ENCODE results near the gene SPSB1.
A peak's percentile ranks its signal among the peaks of the same experiment; 100 is the strongest.

SPSB1 gene

GRCh38 chr1:9324246-9325096 is 31.8 kb downstream of the SPSB1 start:
- no peaks in the 10 kb centered on the region for H3K9me3 ChIP-seq (ENCODE audit: control insufficient read depth in 1 of 2, low read length in 2 of 2)
- H3K27ac ChIP-seq (ENCODE audit: low read length) = peak overlapping the region; percentile 63
- no peaks in the 10 kb centered on the region for H3K27me3 ChIP-seq (ENCODE audit: low read depth, low read length)
- H3K4me3 ChIP-seq (ENCODE audit: low read depth in 1 of 2, low read length in 2 of 2) = peak overlapping the region in 1 of 2 donors; percentile 21
- no peaks in the 10 kb centered on the region for H3K36me3 ChIP-seq (ENCODE audit: control insufficient read depth in 1 of 2, insufficient read depth in 2 of 2, low read length in 2 of 2)
- peaks cover 31 to 86% of the 10 kb centered on the region in 2 donors for H3K4me1 ChIP-seq (ENCODE audit: control insufficient read depth in 1 of 2, insufficient read depth in 2 of 2, low read length in 2 of 2)

GRCh38 chr1:9326596-9326995 is 33.9 kb downstream of the SPSB1 start:
- Histone ChIP-seq H3K27me3 (ENCODE audit: low read depth, low read length) (no peaks in the 10 kb centered on the region), H3K36me3 (ENCODE audit: control insufficient read depth in 1 of 2, insufficient read depth in 2 of 2, low read length in 2 of 2) (no peaks in the 10 kb centered on the region)

GRCh38 chr1:9328201-9328600 is 35.5 kb downstream of the SPSB1 start:
- no peak overlapping the region for H3K4me3 ChIP-seq (ENCODE audit: low read depth in 1 of 2, low read length in 2 of 2)
- H3K4me1 ChIP-seq (ENCODE audit: control insufficient read depth in 1 of 2, insufficient read depth in 2 of 2, low read length in 2 of 2) = peaks cover 17 to 56% of the 10 kb centered on the region in 2 donors
- H3K36me3 ChIP-seq (ENCODE audit: control insufficient read depth in 1 of 2, insufficient read depth in 2 of 2, low read length in 2 of 2) = no peaks in the 10 kb centered on the region
- H3K27me3 ChIP-seq (ENCODE audit: low read depth, low read length) = no peaks in the 10 kb centered on the region
- no peak overlapping the region for H3K27ac ChIP-seq (ENCODE audit: low read length)
- no peaks in the 10 kb centered on the region for H3K9me3 ChIP-seq (ENCODE audit: control insufficient read depth in 1 of 2, low read length in 2 of 2)

More at GRCh38 chr1:9326596-9326995, 33.9 kb downstream of the SPSB1 start:
- Histone ChIP-seq H3K4me3 (ENCODE audit: low read depth in 1 of 2, low read length in 2 of 2) (peak overlapping the region in 1 of 2 donors; percentile 27), H3K4me1 (ENCODE audit: control insufficient read depth in 1 of 2, insufficient read depth in 2 of 2, low read length in 2 of 2) (peaks cover 22 to 66% of the 10 kb centered on the region in 2 donors), H3K27ac (ENCODE audit: low read length) (peak overlapping the region; percentile 91), H3K9me3 (ENCODE audit: control insufficient read depth in 1 of 2, low read length in 2 of 2) (no peaks in the 10 kb centered on the region)

GRCh38 chr1:9328715-9329114 is 36.0 kb downstream of the SPSB1 start:
- no peaks in the 10 kb centered on the region for H3K9me3 ChIP-seq (ENCODE audit: control insufficient read depth in 1 of 2, low read length in 2 of 2)

GRCh38 chr1:9331016-9331415 is 38.3 kb downstream of the SPSB1 start:
- H3K27me3 ChIP-seq (ENCODE audit: low read depth, low read length) = no peaks in the 10 kb centered on the region
- peaks cover 5 to 28% of the 10 kb centered on the region in 2 donors for H3K4me1 ChIP-seq (ENCODE audit: control insufficient read depth in 1 of 2, insufficient read depth in 2 of 2, low read length in 2 of 2)
- H3K27ac ChIP-seq (ENCODE audit: low read length) = no peak overlapping the region
- no peaks in the 10 kb centered on the region for H3K36me3 ChIP-seq (ENCODE audit: control insufficient read depth in 1 of 2, insufficient read depth in 2 of 2, low read length in 2 of 2)
- no peak overlapping the region for H3K4me3 ChIP-seq (ENCODE audit: low read depth in 1 of 2, low read length in 2 of 2)
- no peaks in the 10 kb centered on the region for H3K9me3 ChIP-seq (ENCODE audit: control insufficient read depth in 1 of 2, low read length in 2 of 2)

More at GRCh38 chr1:9328715-9329114, 36.0 kb downstream of the SPSB1 start:
- Histone ChIP-seq H3K27ac (ENCODE audit: low read length) (no peak overlapping the region), H3K4me3 (ENCODE audit: low read depth in 1 of 2, low read length in 2 of 2) (no peak overlapping the region), H3K27me3 (ENCODE audit: low read depth, low read length) (no peaks in the 10 kb centered on the region), H3K4me1 (ENCODE audit: control insufficient read depth in 1 of 2, insufficient read depth in 2 of 2, low read length in 2 of 2) (peaks cover 17 to 51% of the 10 kb centered on the region in 2 donors), H3K36me3 (ENCODE audit: control insufficient read depth in 1 of 2, insufficient read depth in 2 of 2, low read length in 2 of 2) (no peaks in the 10 kb centered on the region)

- Histone ChIP-seq H3K27ac (ENCODE audit: low read length) (no peak overlapping the region), H3K36me3 (ENCODE audit: control insufficient read depth in 1 of 2, insufficient read depth in 2 of 2, low read length in 2 of 2) (no peaks in the 10 kb centered on the region), H3K9me3 (ENCODE audit: control insufficient read depth in 1 of 2, low read length in 2 of 2) (no peaks in the 10 kb centered on the region), H3K4me3 (ENCODE audit: low read depth in 1 of 2, low read length in 2 of 2) (no peak overlapping the region), H3K27me3 (ENCODE audit: low read depth, low read length) (no peaks in the 10 kb centered on the region), H3K4me1 (ENCODE audit: control insufficient read depth in 1 of 2, insufficient read depth in 2 of 2, low read length in 2 of 2) (peaks cover 0 to 25% of the 10 kb centered on the region in 2 donors)
These were observed 39.1 kb downstream of the SPSB1 start for GRCh38 chr1:9331558-9332346.

- H3K4me3 ChIP-seq (ENCODE audit: low read depth in 1 of 2, low read length in 2 of 2) = no peak overlapping the region
- H3K36me3 ChIP-seq (ENCODE audit: control insufficient read depth in 1 of 2, insufficient read depth in 2 of 2, low read length in 2 of 2) = no peaks in the 10 kb centered on the region
- no peaks in the 10 kb centered on the region for H3K27me3 ChIP-seq (ENCODE audit: low read depth, low read length)
- no peak overlapping the region for H3K27ac ChIP-seq (ENCODE audit: low read length)
- H3K4me1 ChIP-seq (ENCODE audit: control insufficient read depth in 1 of 2, insufficient read depth in 2 of 2, low read length in 2 of 2) = peaks cover 3 to 26% of the 10 kb centered on the region in 2 donors
- H3K9me3 ChIP-seq (ENCODE audit: control insufficient read depth in 1 of 2, low read length in 2 of 2) = no peaks in the 10 kb centered on the region
These were observed 39.9 kb downstream of the SPSB1 start for GRCh38 chr1:9332513-9333143.

GRCh38 chr1:9338397-9339246 is 45.9 kb downstream of the SPSB1 start:
- Histone ChIP-seq H3K4me3 (ENCODE audit: low read depth in 1 of 2, low read length in 2 of 2) (peak overlapping the region in 1 of 2 donors; percentile 41), H3K36me3 (ENCODE audit: control insufficient read depth in 1 of 2, insufficient read depth in 2 of 2, low read length in 2 of 2) (no peaks in the 10 kb centered on the region), H3K27ac (ENCODE audit: low read length) (no peak overlapping the region)

GRCh38 chr1:9340172-9340854 is 47.6 kb downstream of the SPSB1 start:
- no peaks in the 10 kb centered on the region for H3K9me3 ChIP-seq (ENCODE audit: control insufficient read depth in 1 of 2, low read length in 2 of 2)
- no peak overlapping the region for H3K4me3 ChIP-seq (ENCODE audit: low read depth in 1 of 2, low read length in 2 of 2)
- peaks cover 12 to 65% of the 10 kb centered on the region in 2 donors for H3K4me1 ChIP-seq (ENCODE audit: control insufficient read depth in 1 of 2, insufficient read depth in 2 of 2, low read length in 2 of 2)
- no peaks in the 10 kb centered on the region for H3K27me3 ChIP-seq (ENCODE audit: low read depth, low read length)
- H3K36me3 ChIP-seq (ENCODE audit: control insufficient read depth in 1 of 2, insufficient read depth in 2 of 2, low read length in 2 of 2) = no peaks in the 10 kb centered on the region
- no peak overlapping the region for H3K27ac ChIP-seq (ENCODE audit: low read length)

More at GRCh38 chr1:9338397-9339246, 45.9 kb downstream of the SPSB1 start:
- Histone ChIP-seq H3K9me3 (ENCODE audit: control insufficient read depth in 1 of 2, low read length in 2 of 2) (no peaks in the 10 kb centered on the region), H3K27me3 (ENCODE audit: low read depth, low read length) (no peaks in the 10 kb centered on the region), H3K4me1 (ENCODE audit: control insufficient read depth in 1 of 2, insufficient read depth in 2 of 2, low read length in 2 of 2) (peaks cover 12 to 51% of the 10 kb centered on the region in 2 donors)

- Histone ChIP-seq H3K4me3 (ENCODE audit: low read depth in 1 of 2, low read length in 2 of 2) (no peak overlapping the region), H3K4me1 (ENCODE audit: control insufficient read depth in 1 of 2, insufficient read depth in 2 of 2, low read length in 2 of 2) (peaks cover 12 to 70% of the 10 kb centered on the region in 2 donors), H3K9me3 (ENCODE audit: control insufficient read depth in 1 of 2, low read length in 2 of 2) (no peaks in the 10 kb centered on the region), H3K36me3 (ENCODE audit: control insufficient read depth in 1 of 2, insufficient read depth in 2 of 2, low read length in 2 of 2) (no peaks in the 10 kb centered on the region), H3K27me3 (ENCODE audit: low read depth, low read length) (no peaks in the 10 kb centered on the region), H3K27ac (ENCODE audit: low read length) (no peak overlapping the region)
These were observed 48.2 kb downstream of the SPSB1 start for GRCh38 chr1:9340864-9341263.

All from muscle layer of duodenum (tissue), 2 donors.